GM18519 (cell line): ENCODE measurements around the gene DNAJC5G.
"Not testable (repeated sequence)": the region's sequence is repeated elsewhere in the genome, so short reads cannot be mapped to it uniquely, and the experiment has no call there.

Experiments used
- ATAC-seq: cut with Tn5 transposase; IDR thresholded peaks from one replicate; pipeline ENCODE4 v1.9.1; 2021; ENCODE audit warnings: mild to moderate bottlenecking, moderate library complexity; ENCODE audit not compliant: unreplicated experiment, low FRiP score

The DNAJC5G gene

DNA sequence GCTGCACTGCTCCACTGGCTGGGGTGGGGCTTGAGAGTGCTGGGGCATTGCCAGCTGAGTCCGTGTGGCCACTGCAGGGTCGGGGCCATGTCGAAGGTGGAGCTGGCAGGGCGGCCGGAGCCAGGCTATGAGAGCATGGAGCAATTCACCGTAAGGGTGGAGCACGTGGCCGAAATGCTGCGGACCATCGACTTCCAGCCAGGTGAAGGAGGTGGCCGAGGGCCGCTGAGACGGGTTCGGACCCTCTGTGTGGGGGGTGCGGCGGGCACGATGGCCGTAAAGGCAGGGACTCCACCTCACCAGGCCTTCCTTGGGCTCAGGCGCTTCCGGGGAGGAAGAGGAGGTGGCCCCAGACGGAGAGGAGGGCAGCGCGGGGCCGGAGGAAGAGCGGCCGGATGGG lies 30.9 kb downstream of the DNAJC5G start:
- no peak for ATAC-seq

GRCh38 chr2:27306573-27307286 lies 31.5 kb downstream of the DNAJC5G start:
- no peak for ATAC-seq

GRCh38 chr2:27307287-27307544 lies 32.0 kb downstream of the DNAJC5G start:
- ATAC-seq = no peak

GRCh38 chr2:27307545-27308358 lies 32.5 kb downstream of the DNAJC5G start:
- ATAC-seq = no peak

DNA sequence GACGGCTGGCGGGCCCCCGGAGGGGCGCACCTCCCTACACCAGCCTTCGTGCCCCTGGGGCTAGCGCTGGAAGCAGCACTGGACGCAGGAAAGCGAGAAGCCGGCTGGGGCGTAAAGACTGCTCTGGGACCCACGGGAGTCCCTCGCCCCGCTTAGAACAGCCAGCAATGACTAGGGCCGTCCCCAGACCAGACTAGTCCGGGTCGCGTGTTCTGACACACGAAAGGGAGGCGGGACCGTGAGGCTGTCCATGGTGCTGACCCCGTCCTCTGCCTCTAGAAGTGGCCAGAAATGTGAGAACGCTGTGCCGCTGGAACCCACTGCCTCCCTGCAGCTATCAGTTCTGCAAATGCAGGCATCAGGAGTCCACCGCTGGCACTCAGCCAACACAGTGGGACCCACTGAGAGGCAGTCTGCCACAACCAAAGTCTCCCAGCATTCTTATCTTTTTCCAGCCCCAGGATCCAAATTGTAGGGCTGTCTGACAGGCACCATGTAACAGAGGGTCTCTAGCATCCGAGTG lies 33.2 kb downstream of the DNAJC5G start, which contains the start of gene UCN:
UCN (minus strand) TSS at position 87 of the 523 bp plus-strand sequence. CDS start 550 bp downstream, outside the sequence.
- ATAC-seq = no peak

- no peak for ATAC-seq
Observed at GRCh38 chr2:27309651-27310050, 34.4 kb downstream of the DNAJC5G start.

DNA sequence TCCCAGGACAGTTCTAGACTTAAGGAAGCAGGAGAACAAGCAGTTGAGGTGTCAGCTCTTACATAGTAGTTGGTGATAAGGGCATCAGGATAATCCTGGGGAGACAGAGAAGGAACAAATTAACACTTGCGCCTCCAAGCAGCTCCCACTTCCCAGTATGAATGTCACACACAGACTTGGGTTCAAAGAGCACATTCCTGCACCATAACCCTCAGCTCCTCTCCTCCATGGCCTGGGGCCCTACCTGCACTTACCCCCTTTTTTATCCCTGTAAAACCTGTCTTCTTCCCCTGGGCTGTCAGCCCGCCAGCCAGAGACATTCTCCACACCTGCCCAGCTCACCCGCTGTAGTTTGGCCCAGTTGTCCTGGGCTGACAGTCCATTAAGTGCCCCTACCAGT lies 36.9 kb downstream of the DNAJC5G start:
- ATAC-seq = no peak

DNA sequence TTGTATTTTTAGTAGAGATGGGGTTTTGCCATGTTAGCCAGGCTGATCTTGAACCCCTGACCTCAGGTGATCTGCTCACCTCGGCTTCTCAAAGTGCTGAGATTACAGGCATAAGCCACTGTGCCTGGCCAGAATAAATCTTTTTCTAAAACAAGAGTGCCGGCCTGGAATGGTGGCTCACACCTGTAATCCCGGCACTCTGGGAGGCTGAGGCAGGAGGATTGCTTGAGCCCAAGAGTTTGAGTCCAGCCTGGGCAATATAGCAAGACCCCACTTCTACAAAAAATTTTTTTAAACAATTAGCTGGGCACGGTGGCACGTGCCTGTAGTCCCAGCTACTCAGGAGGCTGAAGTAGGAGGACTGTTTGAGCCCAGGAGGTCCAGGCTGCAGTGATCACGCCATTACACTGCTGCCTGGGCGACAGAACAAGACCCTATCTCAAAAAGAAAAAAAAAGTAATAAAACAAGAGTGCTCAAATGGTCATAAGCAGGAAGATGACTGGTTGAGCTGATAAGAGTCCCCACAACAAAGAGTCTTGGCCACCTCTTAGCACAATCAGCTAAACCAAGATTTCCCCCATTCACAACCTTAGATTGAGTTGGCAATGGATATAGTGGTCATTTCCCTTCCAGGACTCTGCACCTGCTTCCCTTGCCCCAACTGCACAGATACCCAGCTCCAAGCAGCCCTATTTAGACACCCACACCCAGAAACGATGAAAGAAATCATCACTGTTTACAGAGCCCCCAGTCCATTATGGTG lies 38.8 kb downstream of the DNAJC5G start:
- ATAC-seq = no peak

- ATAC-seq = no peak
Observed at GRCh38 chr2:27314709-27315108, 39.5 kb downstream of the DNAJC5G start.

GRCh38 chr2:27315122-27315521 lies 39.9 kb downstream of the DNAJC5G start:
- ATAC-seq = no peak

- ATAC-seq = no peak
Observed at GRCh38 chr2:27316655-27317412, 41.6 kb downstream of the DNAJC5G start.

GRCh38 chr2:27319839-27320238 lies 44.6 kb downstream of the DNAJC5G start:
- ATAC-seq = not testable (repeated sequence)

DNA sequence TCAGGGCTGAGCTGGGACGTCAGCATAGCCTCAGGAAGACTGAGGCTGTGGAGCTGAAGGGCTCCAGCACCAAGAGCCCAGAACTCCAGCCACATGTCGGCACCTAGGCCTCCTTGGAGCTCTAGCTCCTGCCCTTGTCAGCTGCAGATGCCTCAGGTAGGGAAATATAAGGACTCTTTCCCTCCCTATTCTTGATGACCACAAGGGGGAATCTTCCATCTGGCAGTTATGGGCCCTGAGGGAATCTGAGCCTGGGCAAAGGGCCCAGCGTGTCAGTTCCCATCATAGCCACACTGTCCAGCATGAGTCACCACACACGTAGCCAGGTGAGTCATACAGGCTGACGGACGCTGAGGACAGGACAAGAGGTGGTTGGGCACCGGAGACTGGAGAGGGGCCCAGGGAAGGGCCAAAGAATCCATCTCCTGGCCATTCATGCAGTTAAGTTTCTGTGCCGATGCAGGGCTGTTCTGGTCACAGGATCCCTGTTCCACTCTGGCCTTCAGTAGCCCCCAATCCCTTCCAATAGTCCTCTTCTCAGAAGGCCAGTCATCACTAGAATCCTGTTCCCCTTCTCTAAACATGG lies 45.8 kb downstream of the DNAJC5G start:
- no peak for ATAC-seq

GRCh38 chr2:27322301-27322765 lies 47.1 kb downstream of the DNAJC5G start:
- no peak for ATAC-seq

DNA sequence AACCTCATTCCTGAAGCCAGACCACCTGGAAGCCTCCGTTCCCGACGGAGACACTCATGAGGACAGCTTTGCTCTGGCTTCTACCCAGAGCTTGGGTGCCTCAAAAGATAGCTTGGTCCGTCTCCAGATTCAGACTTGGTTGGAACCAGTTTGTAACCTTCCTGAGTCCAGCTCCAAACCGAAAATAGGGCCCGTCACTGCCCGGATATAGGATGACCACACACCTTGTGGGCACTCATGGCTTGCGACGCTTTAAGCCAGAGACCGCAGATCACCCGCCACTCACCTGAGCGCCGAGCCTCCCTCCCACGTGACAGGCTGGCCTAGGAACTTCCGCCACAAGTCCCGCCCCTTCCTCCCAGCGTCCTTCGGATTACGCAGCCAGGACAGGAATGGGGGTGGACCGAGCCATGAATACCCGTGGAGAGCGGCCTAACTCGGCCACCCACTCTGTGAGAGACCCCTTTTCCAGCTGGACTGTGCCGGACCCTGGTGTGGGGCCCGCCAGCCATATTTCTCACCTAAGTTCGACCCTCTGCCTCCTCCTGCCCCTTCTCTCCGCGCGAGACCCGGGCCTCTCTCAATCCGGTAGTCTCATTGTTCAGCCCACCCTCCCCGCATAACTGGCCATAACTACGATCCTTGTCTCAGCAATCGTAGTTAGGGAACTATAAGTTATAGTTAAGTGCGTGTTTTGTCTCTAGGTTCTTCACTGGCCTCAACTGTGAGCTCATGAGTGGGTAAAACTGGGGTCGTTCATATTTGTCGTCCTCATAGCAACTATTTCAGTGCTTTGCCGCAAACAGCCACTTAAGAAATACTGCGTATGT lies 47.7 kb downstream of the DNAJC5G start, which contains the start of gene MPV17:
MPV17 (minus strand) TSS at position 332 of the 830 bp plus-strand sequence. CDS start 580 bp downstream, outside the sequence.
- peak; percentile 76 for ATAC-seq

- no peak for ATAC-seq
Observed at GRCh38 chr2:27323596-27324285, 48.5 kb downstream of the DNAJC5G start.

DNA sequence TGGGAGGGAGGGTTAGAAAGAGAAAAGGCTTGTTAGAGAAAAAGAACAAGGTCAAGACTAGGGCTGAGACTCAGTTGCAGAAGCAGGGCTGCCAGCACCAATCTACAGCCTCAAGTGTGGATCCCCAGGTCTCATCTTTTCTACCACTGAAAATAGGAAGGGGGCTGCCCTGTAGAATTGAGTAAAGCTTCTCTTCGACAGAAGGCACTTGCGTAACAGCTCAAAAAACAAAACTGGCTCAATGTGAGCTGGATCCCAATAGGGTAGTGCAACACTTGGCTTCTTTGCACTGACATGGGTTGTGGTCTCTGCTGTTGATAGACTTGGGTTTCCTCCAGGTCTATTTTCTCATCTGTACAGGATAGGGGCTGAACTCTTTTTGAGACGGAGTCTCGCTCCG lies 49.5 kb downstream of the DNAJC5G start:
- no peak for ATAC-seq
